GM18517 (cell line): ENCODE results near the gene PSMA1.
A peak's percentile ranks its signal among the peaks of the same experiment; 100 is the strongest.
"Not testable (repeated sequence)": the region's sequence is repeated elsewhere in the genome, so short reads cannot be mapped to it uniquely, and the experiment has no call there.

ENCODE experiments used
- ATAC-seq: cut with Tn5 transposase; IDR thresholded peaks from one replicate; pipeline ENCODE4 v1.9.1; 2021; ENCODE audit warnings: mild to moderate bottlenecking, moderate library complexity; ENCODE audit not compliant: unreplicated experiment

Gene PSMA1

GRCh38 chr11:14519917-14520746 is at the start of gene PSMA1:
PSMA1 (minus strand) TSS chr11:14520386; CDS start chr11:14520299, 87 bp downstream.
- ATAC-seq: peak; percentile 94

- ATAC-seq: not testable (repeated sequence)
Observed at GRCh38 chr11:14569516-14569915, 49.3 kb upstream of the PSMA1 start.

GRCh38 chr11:14567064-14567651 is 47.0 kb upstream of the PSMA1 start:
- no peak for ATAC-seq

- no peak for ATAC-seq
Observed at GRCh38 chr11:14566331-14567063, 46.3 kb upstream of the PSMA1 start.

GRCh38 chr11:14565845-14566244 is 45.7 kb upstream of the PSMA1 start:
- no peak for ATAC-seq

- ATAC-seq: no peak
Observed at GRCh38 chr11:14555818-14556217, 35.6 kb upstream of the PSMA1 start.

- no peak for ATAC-seq
Observed at GRCh38 chr11:14554959-14555358, 34.8 kb upstream of the PSMA1 start.

GRCh38 chr11:14552089-14552488 is 31.9 kb upstream of the PSMA1 start:
- no peak for ATAC-seq

- no peak for ATAC-seq
Observed at GRCh38 chr11:14551380-14551779, 31.2 kb upstream of the PSMA1 start.

GRCh38 chr11:14549891-14550290 is 29.7 kb upstream of the PSMA1 start:
- no peak for ATAC-seq

GRCh38 chr11:14547440-14547839 is 27.3 kb upstream of the PSMA1 start:
- ATAC-seq: no peak

GRCh38 chr11:14546672-14547071 is 26.5 kb upstream of the PSMA1 start:
- ATAC-seq: no peak

GRCh38 chr11:14544611-14545010 is 24.4 kb upstream of the PSMA1 start:
- ATAC-seq: peak; percentile 85

GRCh38 chr11:14543260-14543659 is 23.1 kb upstream of the PSMA1 start:
- no peak for ATAC-seq

- ATAC-seq: no peak
Observed at GRCh38 chr11:14542324-14542723, 22.1 kb upstream of the PSMA1 start.

- no peak for ATAC-seq
Observed at GRCh38 chr11:14541192-14541947, 21.2 kb upstream of the PSMA1 start.

- no peak for ATAC-seq
Observed at GRCh38 chr11:14539982-14540421, 19.8 kb upstream of the PSMA1 start.

GRCh38 chr11:14538926-14539554 is 18.9 kb upstream of the PSMA1 start:
- ATAC-seq: no peak

- ATAC-seq: no peak
Observed at GRCh38 chr11:14538271-14538925, 18.2 kb upstream of the PSMA1 start.

GRCh38 chr11:14537134-14537599 is 17.0 kb upstream of the PSMA1 start:
- peak; percentile 69 for ATAC-seq
